Stimulated activated CD4-positive, alpha-beta T cell treated with anti-CD3 and anti-CD28 coated beads, Interleukin-4, amount 100 ng/mL, for 1 hour (primary cell): Measurements from ENCODE around the gene FES.
"Not testable (repeated sequence)": the region's sequence is repeated elsewhere in the genome, so short reads cannot be mapped to it uniquely, and the experiment has no call there.

Experiments used
- DNase-seq: peaks from one replicate; pipeline ENCODE4 v3.0.0-alpha.2; 2020

The FES gene

DNA sequence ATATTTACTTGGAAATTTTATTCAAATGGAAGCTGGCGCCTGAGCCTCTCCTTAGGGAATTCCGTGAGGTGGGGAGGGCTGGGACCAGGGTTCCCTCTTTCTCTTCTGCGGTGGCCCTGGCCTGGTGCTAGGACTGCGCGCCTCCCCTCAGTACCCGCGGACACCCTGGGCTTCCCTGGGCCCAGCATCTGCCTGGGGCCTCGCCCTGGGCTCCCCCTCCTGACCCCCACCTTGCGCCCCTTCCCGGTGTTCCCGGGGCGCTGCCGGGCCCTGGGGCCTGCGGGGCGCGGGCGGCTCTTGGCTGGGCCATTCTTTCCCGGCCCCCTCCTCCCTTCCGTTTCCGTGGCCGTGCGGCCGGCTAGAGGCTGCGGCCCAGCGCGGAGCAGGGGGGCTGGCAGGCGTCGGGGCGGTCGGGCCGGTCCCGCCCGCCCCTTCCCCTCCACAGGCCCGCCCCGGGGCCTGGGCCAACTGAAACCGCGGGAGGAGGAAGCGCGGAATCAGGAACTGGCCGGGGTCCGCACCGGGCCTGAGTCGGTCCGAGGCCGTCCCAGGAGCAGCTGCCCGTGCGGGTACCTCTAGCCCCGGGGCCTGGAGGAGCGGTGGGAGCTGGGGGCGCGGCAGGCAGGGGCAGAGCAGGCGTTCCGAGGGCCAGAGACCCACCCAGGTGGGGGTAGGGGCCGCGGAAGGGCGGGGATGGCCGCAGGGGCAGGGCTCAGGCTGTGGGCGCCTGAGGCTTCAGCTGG, at the start of gene FES:
Gene FES, plus strand, starts transcription at position 529 of the 743 bp plus-strand sequence. CDS start 542 bp downstream, outside the sequence.
- DNase-seq = no peak

GRCh38 chr15:90834626-90835025, 49.7 kb upstream of the FES start:
- DNase-seq = no peak

- no peak for DNase-seq
Observed at GRCh38 chr15:90836296-90836871, 47.9 kb upstream of the FES start.

DNA sequence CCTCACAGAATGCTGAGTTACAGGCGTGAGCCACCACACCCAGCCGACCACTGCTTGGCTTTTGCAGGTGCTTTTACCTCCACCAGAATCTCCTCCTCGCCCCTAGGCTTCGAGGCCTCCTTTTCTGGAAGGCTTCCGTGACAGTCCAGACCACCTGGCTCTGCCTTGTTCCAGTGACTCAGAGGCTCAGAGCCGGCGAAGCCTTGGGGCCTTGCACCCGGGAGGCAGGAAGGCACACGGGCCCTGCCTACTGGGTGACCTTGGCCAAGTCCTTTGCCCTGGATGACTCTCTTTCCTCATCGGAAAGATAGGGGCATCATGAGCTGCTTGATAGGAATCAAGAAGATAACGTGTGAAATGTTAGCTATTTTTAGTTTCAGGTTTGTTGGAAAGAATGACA, 47.2 kb upstream of the FES start:
- DNase-seq = no peak

GRCh38 chr15:90838139-90838538, 46.2 kb upstream of the FES start:
- DNase-seq = peak; percentile 85

- DNase-seq = no peak
Observed at GRCh38 chr15:90838544-90838943, 45.8 kb upstream of the FES start.

- no peak for DNase-seq
Observed at GRCh38 chr15:90839187-90840071, 44.9 kb upstream of the FES start.

GRCh38 chr15:90840157-90840855, 44.0 kb upstream of the FES start:
- DNase-seq = no peak

DNA sequence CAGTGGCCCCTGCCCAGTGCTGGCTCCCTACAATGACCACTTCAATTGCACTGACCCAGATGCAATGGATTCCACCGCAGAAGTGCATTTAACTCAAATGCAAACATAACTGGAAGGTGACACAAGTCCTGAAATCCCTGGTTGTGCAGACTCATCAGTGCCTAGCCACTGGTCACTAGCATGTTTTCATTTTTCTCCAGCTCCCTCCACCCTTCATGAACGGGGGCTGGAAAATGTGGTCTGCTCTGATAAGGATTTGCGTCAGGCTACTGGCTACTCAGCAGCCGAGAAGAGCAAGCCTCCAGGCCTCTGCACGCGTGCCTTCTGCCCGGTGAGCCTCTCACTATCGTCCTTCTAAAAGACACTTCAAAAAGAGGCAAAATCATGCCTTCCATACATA, 43.4 kb upstream of the FES start:
- no peak for DNase-seq

DNA sequence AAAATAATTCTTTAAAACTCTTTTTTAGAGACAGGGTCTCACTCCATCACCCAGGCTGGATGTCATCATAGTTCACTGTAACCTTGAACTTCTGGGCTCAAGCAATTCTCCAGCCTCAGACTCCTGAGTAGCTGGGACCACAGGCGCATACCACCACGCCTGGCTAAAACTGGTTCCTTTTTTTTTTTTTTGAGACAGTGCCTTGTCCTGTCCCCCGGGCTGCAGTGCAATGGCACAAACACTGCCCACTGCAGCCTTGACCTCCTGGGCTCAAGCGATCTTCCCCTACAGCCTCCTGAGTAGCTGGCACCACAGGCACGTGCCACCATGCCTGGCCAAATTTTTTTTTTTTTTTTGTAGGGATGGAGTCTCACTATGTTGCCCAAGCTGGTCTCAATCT, 39.6 kb upstream of the FES start:
- DNase-seq = no peak

DNA sequence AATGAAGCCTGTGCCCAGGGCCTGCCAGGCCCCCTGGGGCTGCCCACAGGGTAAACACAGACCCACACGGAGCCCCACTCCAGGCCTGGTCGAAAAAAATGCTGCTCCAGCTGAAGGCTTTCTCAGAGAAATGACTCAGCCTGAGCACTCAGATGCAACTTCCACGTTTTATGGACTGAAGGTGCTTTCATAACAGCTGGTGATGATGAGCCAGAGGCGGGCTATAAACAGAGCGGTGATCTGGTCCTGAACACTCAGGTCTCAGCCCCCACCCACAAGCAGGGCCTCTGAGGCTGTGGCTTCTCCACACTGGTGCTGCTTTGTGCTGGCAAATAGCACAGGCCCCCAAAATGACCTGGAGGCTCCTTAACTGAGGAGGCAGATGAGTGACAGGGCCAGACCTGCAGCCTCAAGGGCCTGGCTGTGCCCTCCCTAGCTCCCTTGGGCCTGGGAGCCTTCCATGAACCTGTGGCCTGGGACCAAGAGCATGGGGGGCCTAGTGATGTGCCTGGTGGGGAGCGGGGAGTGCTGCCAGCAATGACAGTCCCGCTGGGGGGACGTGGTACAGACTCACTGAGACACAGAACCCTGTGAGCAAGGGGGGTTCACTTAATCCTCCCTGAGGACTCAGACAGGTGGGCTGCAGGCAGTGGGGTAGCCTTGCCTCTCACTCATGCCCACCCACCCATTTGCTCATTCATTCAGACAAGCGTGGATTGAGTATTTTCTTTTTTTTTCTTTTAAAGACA, 38.9 kb upstream of the FES start:
- no peak for DNase-seq

DNA sequence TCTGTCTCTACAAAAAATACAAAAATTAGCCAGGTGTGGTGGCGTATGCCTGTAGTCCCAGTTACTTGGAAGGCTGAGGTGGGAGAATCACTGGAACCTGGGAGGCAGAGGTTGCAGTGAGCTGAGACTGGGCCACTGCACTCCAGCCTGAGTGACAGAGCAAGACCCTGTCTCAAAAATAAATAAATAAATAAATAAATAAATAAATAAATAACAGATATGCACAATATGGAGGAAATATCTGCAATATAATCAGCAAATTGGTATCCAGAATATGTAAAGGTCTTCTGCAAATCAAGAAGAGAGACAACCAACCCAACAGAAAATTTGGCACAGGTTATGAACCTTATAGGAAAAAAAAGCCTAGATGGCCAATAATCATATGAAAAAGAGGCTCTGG, 34.9 kb upstream of the FES start:
- not testable (repeated sequence) for DNase-seq

GRCh38 chr15:90851114-90851513, 33.2 kb upstream of the FES start:
- no peak for DNase-seq

- DNase-seq = no peak
Observed at GRCh38 chr15:90851940-90852339, 32.4 kb upstream of the FES start.

DNA sequence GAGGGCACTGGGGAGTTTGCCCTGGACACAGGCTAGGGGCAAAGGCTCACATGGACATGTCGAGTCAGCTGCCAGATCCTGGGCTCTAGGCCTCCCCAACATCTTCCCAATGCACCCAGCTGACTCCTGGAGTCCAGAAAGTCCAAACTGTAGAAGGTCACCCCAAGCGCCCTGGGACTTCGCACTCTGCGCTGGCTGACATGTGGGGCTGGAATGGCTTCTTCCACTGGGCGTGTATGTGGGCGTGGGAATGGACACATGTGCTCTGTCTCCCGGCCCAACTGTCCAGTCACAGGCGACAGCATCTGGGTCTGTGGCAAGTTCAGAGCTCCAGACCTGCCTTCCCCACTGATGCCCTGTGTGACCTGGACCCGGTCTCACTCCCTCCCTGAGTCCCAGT, 29.2 kb upstream of the FES start:
- no peak for DNase-seq

- no peak for DNase-seq
Observed at GRCh38 chr15:90857337-90857736, 27.0 kb upstream of the FES start.

DNA sequence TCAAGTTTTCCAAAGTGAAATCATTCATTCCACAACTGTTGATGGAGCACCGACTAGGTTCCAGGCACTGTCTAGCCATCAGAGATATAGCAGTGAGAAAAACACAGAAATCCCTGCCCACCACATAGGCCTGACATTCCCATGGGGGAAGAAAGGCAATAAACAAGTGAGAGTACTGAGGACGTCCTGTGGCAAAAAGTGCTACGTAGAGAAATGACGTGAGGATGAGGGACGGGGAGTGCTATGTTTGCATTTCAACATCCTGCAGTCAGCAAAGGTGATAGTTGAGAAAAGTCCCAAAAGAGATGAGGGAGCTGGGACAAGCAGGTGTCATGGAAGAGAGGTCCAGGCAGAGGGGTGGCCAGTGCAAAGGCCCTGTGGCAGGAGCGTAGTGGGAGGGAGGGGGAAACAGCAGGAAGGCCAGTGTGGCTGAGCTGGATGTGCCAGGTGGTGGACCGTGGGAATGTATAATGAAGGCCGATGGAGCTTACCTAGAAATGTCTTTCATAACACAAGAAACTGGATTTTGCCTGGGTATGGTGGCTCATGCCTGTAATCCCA, 26.3 kb upstream of the FES start:
- DNase-seq = no peak

DNA sequence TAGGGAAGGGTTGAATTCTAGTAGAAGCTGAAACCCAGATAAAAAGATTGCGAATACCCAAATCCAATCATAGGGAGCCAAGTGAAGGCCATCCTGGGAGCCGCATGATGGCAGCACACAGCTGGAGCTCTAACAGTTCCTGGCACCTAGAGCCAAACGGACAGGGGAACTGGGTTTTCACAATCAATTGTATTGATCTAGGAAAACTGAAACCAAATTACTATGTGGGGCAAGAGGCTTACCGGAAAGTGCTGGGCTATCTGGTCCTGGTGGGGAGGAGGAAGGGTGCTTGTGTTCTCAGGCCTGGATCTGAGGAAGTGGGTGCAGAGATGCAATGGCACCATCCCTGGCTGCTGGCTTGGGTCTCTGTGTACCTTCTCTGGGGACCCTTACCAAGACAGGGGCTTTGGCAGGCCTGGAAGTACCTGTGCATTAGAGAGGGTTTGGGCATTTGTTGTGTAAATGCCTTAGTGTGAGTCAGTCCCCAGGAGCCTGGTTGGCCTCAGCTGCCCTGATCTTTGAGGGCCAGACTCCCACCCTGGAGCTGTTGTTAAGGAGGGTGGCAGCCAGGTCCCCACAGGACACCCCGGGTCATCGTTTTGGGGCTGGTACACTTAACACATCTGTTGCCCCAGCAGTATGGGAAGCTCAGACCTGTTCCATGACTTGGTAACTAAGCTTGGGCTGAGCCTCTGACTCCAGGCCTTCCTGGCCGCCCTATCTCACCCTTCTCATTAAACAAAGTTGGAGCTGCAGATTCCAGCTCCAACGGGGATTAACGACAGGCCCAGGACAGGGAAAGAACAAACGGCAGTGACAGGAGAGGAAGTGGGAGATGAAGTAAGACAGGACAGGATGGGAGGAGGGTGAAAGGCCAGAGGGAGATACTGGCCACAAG, 24.8 kb upstream of the FES start:
- no peak for DNase-seq

DNA sequence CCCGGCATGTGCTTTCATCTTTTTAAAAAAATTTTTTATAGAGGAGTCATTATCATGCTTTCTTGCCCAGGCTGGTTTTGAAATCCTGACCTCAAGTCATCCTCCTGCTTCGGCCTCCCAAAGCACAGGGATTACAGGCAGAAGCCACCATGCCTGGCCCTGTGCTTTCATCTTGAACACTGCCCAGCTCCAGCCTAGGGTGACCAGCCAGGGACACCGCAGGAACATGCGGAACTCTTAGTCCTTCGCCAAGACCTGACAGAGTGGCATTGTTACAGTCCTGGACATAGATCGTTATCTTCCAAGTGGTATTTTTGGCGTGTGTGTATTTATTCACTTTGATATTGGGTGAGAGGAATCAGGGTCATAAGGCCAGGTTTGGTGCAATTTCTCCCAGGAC, 23.9 kb upstream of the FES start:
- no peak for DNase-seq

DNA sequence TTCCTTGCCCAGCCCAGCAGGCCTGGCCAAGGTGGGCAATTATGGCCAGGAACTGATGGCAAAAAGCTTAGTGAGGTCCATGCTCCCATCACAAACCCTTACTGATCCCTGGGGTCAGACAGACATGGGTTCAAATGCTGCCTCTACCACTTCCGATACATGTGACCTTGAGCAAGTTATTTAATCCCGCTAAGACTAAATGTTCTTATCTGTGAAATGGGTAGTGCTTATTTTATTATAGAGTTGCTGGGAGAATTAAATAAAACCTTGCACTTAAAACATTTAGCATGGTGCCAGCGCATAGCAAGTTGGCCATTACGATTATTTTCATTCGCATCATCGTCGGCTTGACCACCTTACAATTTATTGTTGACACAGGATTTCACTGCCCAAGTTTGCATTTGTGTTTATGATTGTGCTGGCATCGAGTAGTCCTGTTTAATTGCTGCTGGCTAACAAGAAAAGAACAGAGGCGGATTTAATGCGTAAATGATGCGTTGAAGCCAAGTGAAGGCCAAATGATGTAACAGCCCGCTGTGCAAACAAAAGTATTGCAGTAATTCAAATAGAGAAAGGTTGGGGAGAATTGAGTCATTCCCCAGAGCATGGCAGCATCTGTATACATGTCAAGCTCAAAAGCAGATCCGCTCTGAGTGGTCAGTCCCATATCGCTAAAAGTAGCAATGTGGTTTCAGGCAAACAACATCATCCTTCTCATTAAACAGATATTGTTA, 23.2 kb upstream of the FES start:
- DNase-seq = no peak
